H1 (cell line): ENCODE data around the gene ACVR2A. TPM values are rescaled to one million over a fixed set of nuclear protein-coding genes. Genes with fewer than 3 reads are reported as not detected.

Experiments used
- CTCF ChIA-PET: fragments of 300-600 bp; sonication (Branson Sonifier 250); formaldehyde crosslinking; loops from one replicate; lab custom pipeline; 2021; ENCODE audit not compliant: partially characterized antibody; lab: Charles Lee
- POLR2A ChIA-PET: fragments of 300-600 bp; sonication (Branson Sonifier 250); formaldehyde crosslinking; loops from one replicate; lab custom pipeline; 2021; ENCODE audit warnings: inconsistent platforms; ENCODE audit not compliant: partially characterized antibody; lab: Charles Lee
- DNase-seq, 2 experiments: peaks; one replicate each; pipeline versions ENCODE4 v3.0.0 to v3.0.0-alpha.2; 2010 to 2022; ENCODE audit warnings: low spot score in 2 of 2, low read depth in 1 of 2, mixed read lengths in 1 of 2
- FAIRE-seq: peaks from 2 replicates; lab custom pipeline; 2011; peaks lifted over from hg19 to GRCh38; lab: Jason Lieb, UNC
- H2AFZ ChIP-seq: 2 replicates; pipeline ENCODE4 v1.8.1; 2012; ENCODE audit warnings: low read length, inconsistent platforms
- H2AK5ac ChIP-seq: 2 replicates; pipeline ENCODE4 v1.6.1; 2013; ENCODE audit warnings: low read depth, low read length
- H2BK120ac ChIP-seq: replicated peaks from 2 replicates; pipeline ENCODE3; 2013; ENCODE audit warnings: low read depth, low read length, inconsistent platforms
- H2BK12ac ChIP-seq: 2 replicates; pipeline ENCODE4 v1.6.1; 2013; ENCODE audit warnings: low read depth, low read length
- H2BK15ac ChIP-seq: 2 replicates; pipeline ENCODE4 v1.6.1; 2013; ENCODE audit warnings: low read length
- H2BK20ac ChIP-seq: 2 replicates; pipeline ENCODE4 v1.6.1; 2013; ENCODE audit warnings: low read length
- H2BK5ac ChIP-seq: 2 replicates; pipeline ENCODE4 v1.6.1; 2013; ENCODE audit warnings: low read depth, low read length
- H3K14ac ChIP-seq: 2 replicates; pipeline ENCODE4 v1.6.1; 2013; ENCODE audit warnings: inconsistent platforms; ENCODE audit not compliant: insufficient read length
- H3K18ac ChIP-seq: 2 replicates; pipeline ENCODE4 v1.6.1; 2013; ENCODE audit warnings: low read length; ENCODE audit errors: extremely low read depth
- H3K23ac ChIP-seq: 2 replicates; pipeline ENCODE4 v1.6.1; 2013; ENCODE audit warnings: inconsistent platforms; ENCODE audit not compliant: insufficient read length
- H3K23me2 ChIP-seq: 2 replicates; pipeline ENCODE4 v1.6.1; 2013; ENCODE audit warnings: low read depth, low read length
- H3K27ac ChIP-seq: 2 replicates; pipeline ENCODE4 v1.6.1; 2011; ENCODE audit warnings: low read depth, low read length, inconsistent platforms
- H3K27me3 ChIP-seq, 4 experiments: replicated peaks in 1 of 4; 1 replicate in 1 of 4; 2 replicates in 3 of 4; pipeline versions ENCODE4 v1.6.1 to v1.8.1; 2011 to 2013; ENCODE audit warnings: low read length in 3 of 4, mild to moderate bottlenecking in 3 of 4, inconsistent platforms in 2 of 4, mixed read lengths in 2 of 4, moderate library complexity in 1 of 4; ENCODE audit not compliant: control insufficient read depth in 3 of 4, insufficient read depth in 3 of 4; ENCODE audit errors: extremely low read depth in 1 of 4
- H3K36me3 ChIP-seq, 4 experiments: 2 replicates each; pipeline versions ENCODE4 v1.6.1 to v1.8.1; 2011 to 2013; ENCODE audit warnings: mild to moderate bottlenecking in 4 of 4, low read length in 3 of 4, moderate library complexity in 2 of 4, control low read depth in 1 of 4, inconsistent platforms in 1 of 4; ENCODE audit not compliant: insufficient read depth in 4 of 4, control insufficient read depth in 2 of 4
- H3K4ac ChIP-seq: replicated peaks from 2 replicates; pipeline ENCODE3; 2013; ENCODE audit warnings: low read length, low read depth, mixed read lengths, inconsistent platforms; ENCODE audit not compliant: insufficient read length
- H3K4me1 ChIP-seq, 4 experiments: replicated peaks in 1 of 4; 1 replicate in 1 of 4; 2 replicates in 3 of 4; pipeline versions ENCODE4 v1.6.1 to v1.8.1; 2011 to 2013; ENCODE audit warnings: low read length in 3 of 4, inconsistent platforms in 2 of 4, mixed read lengths in 1 of 4; ENCODE audit not compliant: insufficient read depth in 4 of 4, control insufficient read depth in 3 of 4
- H3K4me2 ChIP-seq, 2 experiments: 2 replicates each; pipeline versions ENCODE4 v1.6.1 to v1.8.1; 2011 to 2013; ENCODE audit warnings: low read depth in 2 of 2, low read length in 2 of 2, control low read depth in 1 of 2, inconsistent platforms in 1 of 2, mild to moderate bottlenecking in 1 of 2; ENCODE audit not compliant: insufficient read depth in 1 of 2
- H3K4me3 ChIP-seq, 4 experiments: fragments of 200-600, 300-600 bp in 1 of 4; sonication (generic), shearing (Covaris generic), sonication (Bioruptor Twin) in 1 of 4; 2 replicates each; pipeline versions ENCODE4 v1.5.1 to v1.8.1; 2011 to 2016; ENCODE audit warnings: low read length in 4 of 4, low read depth in 3 of 4, control low read depth in 2 of 4, inconsistent platforms in 2 of 4, mild to moderate bottlenecking in 2 of 4, mixed read lengths in 1 of 4, moderate library complexity in 1 of 4; ENCODE audit not compliant: insufficient read depth in 2 of 4; ENCODE audit errors: extremely low read depth in 1 of 4
- H3K56ac ChIP-seq: replicated peaks from 2 replicates; pipeline ENCODE3; 2013; ENCODE audit warnings: low read depth, mild to moderate bottlenecking, mixed read lengths, low read length, inconsistent platforms; ENCODE audit not compliant: insufficient read length
- H3K79me1 ChIP-seq: 2 replicates; pipeline ENCODE4 v1.6.1; 2013; ENCODE audit warnings: low read depth, low read length, control low read depth
- H3K79me2 ChIP-seq, 2 experiments: 2 replicates each; pipeline versions ENCODE4 v1.6.1 to v1.8.1; 2012 to 2013; ENCODE audit warnings: low read length in 2 of 2, mild to moderate bottlenecking in 2 of 2, inconsistent platforms in 1 of 2; ENCODE audit not compliant: insufficient read depth in 2 of 2, control insufficient read depth in 1 of 2
- H3K9ac ChIP-seq, 4 experiments: replicated peaks in 1 of 4; 1 replicate in 1 of 4; 2 replicates in 3 of 4; pipeline versions ENCODE4 v1.6.1 to v1.8.1; 2011 to 2013; ENCODE audit warnings: low read depth in 3 of 4, low read length in 3 of 4, control low read depth in 2 of 4, mild to moderate bottlenecking in 2 of 4, moderate library complexity in 2 of 4, inconsistent platforms in 1 of 4; ENCODE audit errors: extremely low read depth in 1 of 4
- H3K9me3 ChIP-seq, 2 experiments: 2 replicates each; pipeline versions ENCODE4 v1.6.1 to v1.8.1; 2012 to 2013; ENCODE audit warnings: mild to moderate bottlenecking in 2 of 2, moderate library complexity in 2 of 2, control low read depth in 1 of 2, inconsistent platforms in 1 of 2, low read depth in 1 of 2, low read length in 1 of 2, mixed read lengths in 1 of 2; ENCODE audit not compliant: insufficient read depth in 2 of 2
- H4K20me1 ChIP-seq, 2 experiments: replicated peaks in 1 of 2; 2 replicates each; pipeline versions ENCODE3 to v1.8.1; 2011 to 2013; ENCODE audit warnings: inconsistent platforms in 2 of 2, low read length in 2 of 2, mild to moderate bottlenecking in 1 of 2; ENCODE audit not compliant: insufficient read depth in 2 of 2, control insufficient read depth in 1 of 2
- H4K5ac ChIP-seq: 2 replicates; pipeline ENCODE4 v1.6.1; 2013; ENCODE audit warnings: low read length, low read depth, mixed read lengths, inconsistent platforms; ENCODE audit not compliant: insufficient read length
- H4K8ac ChIP-seq: 2 replicates; pipeline ENCODE4 v1.8.0; 2013; ENCODE audit warnings: mild to moderate bottlenecking, moderate library complexity, low read length, inconsistent platforms; ENCODE audit not compliant: insufficient read depth; ENCODE audit errors: extremely low read depth
- H4K91ac ChIP-seq: replicated peaks from 2 replicates; pipeline ENCODE3; 2013; ENCODE audit warnings: low read length, mixed read lengths, inconsistent platforms; ENCODE audit not compliant: insufficient read length
- BRCA1 ChIP-seq: IDR thresholded peaks from 2 replicates; pipeline ENCODE4 v1.6.1; 2012; ENCODE audit warnings: low read depth, low read length, improper control_type of control experiment
- CBX5 ChIP-seq: fragments of 300-800, 300-1000 bp; sonication (generic); IDR thresholded peaks from 2 replicates; pipeline ENCODE4 v1.7.1; 2016; ENCODE audit warnings: antibody characterized with exemption, low read length, low read depth
- CEBPB ChIP-seq: IDR thresholded peaks from 2 replicates; pipeline ENCODE4 v1.6.1; 2012; ENCODE audit warnings: low read depth, low read length
- EGR1 ChIP-seq: IDR thresholded peaks from 2 replicates; pipeline ENCODE4 v1.6.1; 2011; ENCODE audit warnings: low read depth, low read length, borderline replicate concordance
- GABPA ChIP-seq: IDR thresholded peaks from 2 replicates; pipeline ENCODE4 v1.6.1; 2011; ENCODE audit warnings: mild to moderate bottlenecking, low read length, moderate library complexity, borderline replicate concordance; ENCODE audit not compliant: insufficient read depth
- HDAC6 ChIP-seq: IDR thresholded peaks from one replicate; pipeline ENCODE4 v1.7.1; 2012; ENCODE audit warnings: low read depth, mild to moderate bottlenecking, inconsistent platforms, low read length, moderate library complexity
- KDM1A ChIP-seq: fragments of 200-600, 300-600 bp; sonication (generic); IDR thresholded peaks from 2 replicates; pipeline ENCODE4 v1.7.1; 2016; ENCODE audit warnings: mild to moderate bottlenecking, low read length, borderline replicate concordance
- PHF8 ChIP-seq: fragments of 200-600 bp; sonication (generic); conservative IDR thresholded peaks from 2 replicates; pipeline ENCODE4 v1.7.1; 2012; ENCODE audit warnings: low read depth, mild to moderate bottlenecking, inconsistent platforms, low read length, moderate library complexity
- RAD21 ChIP-seq, 2 experiments: IDR thresholded peaks in 1 of 2; conservative IDR thresholded peaks in 1 of 2; 2 replicates each; pipeline ENCODE4 v1.6.1; 2011; ENCODE audit warnings: low read depth in 2 of 2, low read length in 2 of 2, improper control_type of control experiment in 1 of 2, inconsistent platforms in 1 of 2, mild to moderate bottlenecking in 1 of 2, moderate library complexity in 1 of 2
- RFX5 ChIP-seq: IDR thresholded peaks from 2 replicates; pipeline ENCODE4 v1.6.1; 2011; ENCODE audit warnings: low read depth, low read length, improper control_type of control experiment, borderline replicate concordance
- RXRA ChIP-seq: IDR thresholded peaks from 2 replicates; pipeline ENCODE4 v1.6.1; 2011; ENCODE audit warnings: low read depth, mild to moderate bottlenecking, low read length, moderate library complexity; ENCODE audit not compliant: insufficient read depth
- SIN3A ChIP-seq, 2 experiments: IDR thresholded peaks in 1 of 2; conservative IDR thresholded peaks in 1 of 2; 2 replicates each; pipeline ENCODE4 v1.6.1; 2011 to 2012; ENCODE audit warnings: low read length in 2 of 2, improper control_type of control experiment in 1 of 2, low read depth in 1 of 2, mild to moderate bottlenecking in 1 of 2
- SUZ12 ChIP-seq: fragments of 200-600 bp; sonication (generic); IDR thresholded peaks from 2 replicates; pipeline ENCODE4 v1.6.1; 2012; ENCODE audit warnings: mild to moderate bottlenecking, inconsistent platforms, low read length, moderate library complexity, mixed read lengths
- TAF1 ChIP-seq: IDR thresholded peaks from 2 replicates; pipeline ENCODE4 v1.6.1; 2011; ENCODE audit warnings: mild to moderate bottlenecking, low read depth, low read length
- WGBS, 2 experiments: shearing (Covaris generic) in 1 of 2; methylation state at CpG; one replicate each; pipeline versions ENCODE4 v1.1.6 to v1.1.7; 2013 to 2015; ENCODE audit warnings: low lambda C conversion rate in 2 of 2, mixed read lengths in 2 of 2, inconsistent platforms in 1 of 2, low coverage in 1 of 2, missing lambda C conversion rate in 1 of 2; ENCODE audit not compliant: insufficient replicate concordance in 2 of 2, insufficient coverage in 1 of 2, insufficient read length in 1 of 2; ENCODE audit errors: extremely low coverage in 1 of 2, missing lambda C conversion rate in 1 of 2; 5-methylcytosine and 5-hydroxymethylcytosine counted together
- polyA plus RNA-seq, 7 experiments: library from polyadenylated mRNA; depleted of rRNA in 3 of 7; stranded (reverse) in 5 of 7; unstranded in 2 of 7; fragments of >200 nt in 5 of 7; fragments of 200-250 nt in 2 of 7; gene quantifications; 1 replicate in 5 of 7; 2 replicates in 1 of 7; 4 replicates in 1 of 7; pipeline versions ENCODE4 v1.2.1 to v1.2.3, GENCODE V29; 2011 to 2013; ENCODE audit warnings: missing spikeins in 2 of 7, mixed read lengths in 2 of 7
- total RNA-seq: library from RNA; stranded (reverse); fragmentation: NEBNext Ultra II Directional; extraction: Animal tissue kit (Norgen Biotek cat#: 25700); gene quantifications from 2 replicates; pipeline ENCODE4 v1.2.1, GENCODE V29; 2021

Gene ACVR2A
- total and polyA plus RNA-seq, 2 of the 8 experiments (the other 6 are each of a cell fraction or from before 2014, with no cell fraction given) = 3.4 to 18.1 TPM

- Histone ChIP-seq H3K18ac (no peak overlapping the region), H3K79me1 (no peaks in the 10 kb centered on the region), H2BK12ac (no peak overlapping the region), H3K36me3 (peaks cover 0 to 41% (median 20%) of the 10 kb centered on the region in 4 experiments; a peak in 5 of 8 replicates), H2BK20ac (no peak overlapping the region), H3K4ac (no peak overlapping the region), H3K27me3 (no peaks in the 10 kb centered on the region), H3K4me1 (no peaks in the 10 kb centered on the region), H3K79me2 (no peaks in the 10 kb centered on the region), H4K5ac (no peak overlapping the region), H2BK120ac (no peak overlapping the region), H2AFZ (no peak overlapping the region), H3K9me3 (no peaks in the 10 kb centered on the region), H3K23ac (no peak overlapping the region), H3K56ac (no peak overlapping the region), H3K27ac (no peak overlapping the region), H2BK15ac (no peak overlapping the region), H2BK5ac (no peak overlapping the region), H4K8ac (no peak overlapping the region), H4K20me1 (no peaks in the 10 kb centered on the region), H3K4me3 (no peak overlapping the region), H3K14ac (no peak overlapping the region), H3K23me2 (no peaks in the 10 kb centered on the region), H2AK5ac (no peak overlapping the region), H3K4me2 (no peak overlapping the region), H3K9ac (no peak overlapping the region), H4K91ac (no peak overlapping the region)
- ChIA-PET CTCF (interaction anchor here (0.7 kb wide), 1 partner anchor 49 kb away, joined by 4 read pairs; no protein-coding TSS in a partner anchor), POLR2A (no interaction called here)
- 92% methylated on average over 1 of the region's 1 CpG; no CpG with 5 or more reads in 1 of the 2 experiments for WGBS, 2 experiments
- FAIRE-seq (no peak), DNase-seq (no peak)
- TF ChIP-seq HDAC6 (no peak), SIN3A (conservative IDR thresholded peaks at IDR 0.05 in 1 of 2, IDR thresholded peaks at IDR 0.05 in 1 of 2; ENCODE audit: low read depth in 1 of 2, low read length in 2 of 2) (no peak), PHF8 (no peak), BRCA1 (no peak), RFX5 (no peak), CBX5 (no peak), GABPA (no peak), TAF1 (no peak), RAD21 (IDR thresholded peaks at IDR 0.05 in 1 of 2, conservative IDR thresholded peaks at IDR 0.05 in 1 of 2; ENCODE audit: low read depth in 2 of 2, low read length in 2 of 2) (no peak), SUZ12 (no peak), CEBPB (no peak), EGR1 (no peak), KDM1A (no peak), RXRA (no peak)
Measured at GRCh38 chr2:147939313-147939712, 94.5 kb downstream of the ACVR2A start.
